Left forelimb (tissue), 1 donor: ENCODE measurements around the gene ITPRIPL1.

ENCODE experiments used
- DNase-seq: peaks from one replicate; pipeline ENCODE4 v3.0.0-alpha.2; 2018; ENCODE audit warnings: low spot score

ITPRIPL1 gene

DNA sequence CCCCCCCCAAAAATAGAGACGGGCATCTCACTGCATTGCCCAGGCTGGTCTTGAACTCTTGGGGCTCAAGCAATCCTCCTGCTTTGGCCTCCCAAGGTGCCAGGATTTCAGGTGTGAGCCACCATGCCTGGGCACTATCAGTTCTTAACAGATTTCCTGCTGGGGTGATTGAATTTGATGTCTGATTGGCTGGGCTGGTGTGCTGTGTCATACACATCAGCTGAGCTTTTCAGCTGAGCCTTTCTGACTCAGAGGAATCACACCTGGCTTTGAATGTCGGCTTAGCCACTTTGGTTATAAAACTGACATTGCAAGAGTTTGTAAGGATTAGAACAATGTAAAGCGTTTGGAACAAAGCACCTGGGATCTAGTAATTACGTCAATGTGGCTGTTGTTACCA is 29.4 kb downstream of the ITPRIPL1 start:
- DNase-seq: no peak

DNA sequence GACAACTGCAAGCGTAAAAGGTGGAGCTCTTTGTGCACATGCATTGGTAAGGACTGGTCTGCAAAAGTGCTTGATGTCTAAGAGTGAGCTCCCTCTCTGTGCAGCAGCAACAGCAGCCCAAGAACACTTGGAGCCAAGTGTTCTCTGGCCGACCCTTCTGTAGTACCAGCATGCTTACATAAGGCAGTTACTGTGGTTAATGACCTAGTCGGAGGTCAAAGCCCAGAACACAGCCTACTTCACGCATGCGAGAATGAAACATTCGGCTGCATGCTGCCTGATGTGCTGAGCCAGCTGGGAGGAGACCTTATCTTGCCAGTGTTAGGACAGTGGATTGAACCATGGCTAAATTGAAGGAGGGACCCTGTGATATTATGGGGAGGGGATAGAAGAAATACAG is 31.8 kb downstream of the ITPRIPL1 start:
- DNase-seq: no peak

DNA sequence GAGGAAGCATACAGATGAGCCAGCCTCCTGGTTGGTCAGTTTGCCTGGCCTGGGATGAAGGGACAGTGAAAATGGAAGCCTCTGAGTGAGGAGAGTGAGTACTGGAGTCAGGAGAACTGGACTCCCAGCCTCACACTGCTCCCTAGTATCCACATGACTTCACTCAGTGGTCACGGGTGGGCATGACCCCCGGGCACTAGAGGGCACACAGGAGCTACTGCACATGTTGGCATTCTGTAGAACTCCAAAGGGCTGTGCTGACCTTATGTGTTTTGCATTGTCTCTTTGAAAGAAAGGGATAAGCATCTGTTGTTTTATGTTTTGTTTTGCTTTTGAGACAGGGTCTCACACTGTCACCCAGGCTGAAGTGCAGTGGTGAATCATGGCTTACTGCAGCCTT is 34.2 kb downstream of the ITPRIPL1 start:
- DNase-seq: no peak

DNA sequence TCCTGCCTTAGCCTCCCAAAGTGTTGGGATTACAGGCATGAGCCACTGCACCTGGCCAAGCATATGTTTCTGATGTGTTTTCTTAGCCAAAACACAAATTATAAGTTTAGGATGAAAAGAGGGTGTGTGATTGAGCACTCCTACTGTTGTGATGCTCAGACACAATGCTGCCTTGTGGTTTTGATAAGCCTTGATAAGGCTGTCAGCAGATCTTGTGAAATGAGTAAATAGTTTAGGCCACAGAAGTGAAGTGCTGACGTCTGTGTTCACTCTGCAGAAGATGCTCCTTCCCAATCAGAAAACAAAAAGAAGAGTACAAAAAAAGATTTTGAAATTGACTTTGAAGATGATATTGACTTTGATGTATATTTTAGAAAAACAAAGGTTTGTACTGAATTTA is 34.7 kb downstream of the ITPRIPL1 start:
- DNase-seq: no peak

DNA sequence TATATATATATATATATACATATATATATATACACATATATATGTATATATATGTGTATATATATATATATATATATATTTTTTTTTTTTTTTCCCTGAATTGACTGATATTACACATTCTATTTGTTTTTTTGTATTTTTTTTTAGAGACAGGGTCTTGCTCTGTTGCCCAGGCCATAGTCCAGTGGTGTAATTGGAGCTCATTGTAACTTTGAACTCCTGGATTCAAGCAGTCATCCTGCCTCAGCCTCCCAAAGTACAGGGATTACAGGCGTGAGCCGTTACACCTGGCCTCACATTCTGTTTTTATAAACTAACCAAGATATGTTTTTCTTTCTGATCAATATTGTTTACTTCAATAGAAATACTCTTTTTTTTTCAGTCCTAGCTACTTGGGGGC is 36.6 kb downstream of the ITPRIPL1 start:
- no peak for DNase-seq

DNA sequence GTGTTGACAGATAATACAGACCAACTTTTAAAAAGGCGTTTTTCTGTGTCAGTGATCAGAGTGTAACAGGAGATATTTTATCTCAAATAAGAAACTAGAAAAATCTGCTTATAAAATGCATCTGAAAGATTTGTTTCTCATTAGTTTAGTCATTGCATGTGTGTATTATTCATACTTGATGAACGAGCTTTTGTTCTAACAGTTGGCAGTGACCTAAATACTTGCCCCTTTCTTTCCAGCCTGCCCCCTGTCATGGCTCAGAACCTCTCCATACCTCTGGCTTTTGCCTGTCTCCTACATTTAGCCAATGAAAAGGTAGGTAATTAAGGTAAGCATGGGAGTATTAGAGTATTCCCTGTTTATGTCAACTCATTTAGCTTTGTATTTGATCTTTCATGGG is 44.1 kb downstream of the ITPRIPL1 start:
- DNase-seq: no peak

DNA sequence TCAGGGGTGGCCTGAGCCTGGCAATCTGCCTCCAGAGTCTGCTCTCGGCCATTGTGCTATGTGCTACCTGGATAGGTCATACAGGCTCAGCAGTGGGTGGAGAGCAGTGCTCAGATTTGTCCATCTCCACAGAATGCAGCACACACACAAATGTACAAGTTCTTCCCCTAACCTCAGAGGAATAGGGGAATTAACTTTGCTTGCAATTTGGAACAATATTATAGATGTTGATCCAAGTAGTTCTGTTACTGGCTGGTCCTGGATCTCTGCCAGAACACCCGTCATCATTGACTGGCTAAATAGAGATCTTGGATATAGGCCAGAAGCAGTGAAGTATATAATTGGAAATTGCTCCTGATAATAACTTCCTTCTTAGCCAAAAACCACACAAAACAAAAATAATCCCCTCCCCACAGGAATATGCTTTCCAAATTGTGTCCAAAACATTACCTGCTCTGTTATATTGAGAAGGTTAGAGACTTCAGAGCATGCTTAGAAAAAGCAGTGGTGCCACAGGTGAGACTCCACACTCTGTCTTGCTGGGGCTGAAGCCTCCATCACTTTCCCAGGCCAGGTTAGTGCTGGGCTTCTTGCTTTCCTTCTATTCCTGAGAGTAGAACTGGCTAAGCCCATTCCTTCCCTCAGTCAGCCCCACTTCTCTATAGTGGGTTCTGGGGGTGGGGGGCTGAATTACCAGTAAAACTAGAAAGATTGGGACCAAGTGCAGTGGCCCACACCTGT is 49.3 kb downstream of the ITPRIPL1 start:
- no peak for DNase-seq
